GM06990 (cell line): ENCODE results near the gene CYTIP.

Source experiments
- DNase-seq: peaks from one replicate; pipeline ENCODE4 v3.0.0-alpha.2; 2011; ENCODE audit not compliant: insufficient read length; ENCODE audit errors: extremely low read depth
- H3K27me3 ChIP-seq: replicated peaks from 2 replicates; pipeline ENCODE4 v1.6.0; 2011; ENCODE audit warnings: low read length; ENCODE audit not compliant: control insufficient read depth, insufficient read depth
- H3K36me3 ChIP-seq: 2 replicates; pipeline ENCODE4 v1.5.1; 2011; ENCODE audit warnings: low read length; ENCODE audit not compliant: control insufficient read depth, insufficient read depth
- H3K4me3 ChIP-seq: replicated peaks from 2 replicates; pipeline ENCODE4 v1.5.1; 2011; ENCODE audit warnings: low read depth, mild to moderate bottlenecking, control low read depth, low read length
- TF ChIP-seq, protein P1 (sequence below): IDR thresholded peaks from 2 replicates; pipeline ENCODE4 v1.5.1; 2011; ENCODE audit warnings: low read length, control low read depth, mild to moderate bottlenecking, inconsistent platforms; ENCODE audit not compliant: insufficient read depth, poor library complexity, severe bottlenecking

The CYTIP gene

DNA sequence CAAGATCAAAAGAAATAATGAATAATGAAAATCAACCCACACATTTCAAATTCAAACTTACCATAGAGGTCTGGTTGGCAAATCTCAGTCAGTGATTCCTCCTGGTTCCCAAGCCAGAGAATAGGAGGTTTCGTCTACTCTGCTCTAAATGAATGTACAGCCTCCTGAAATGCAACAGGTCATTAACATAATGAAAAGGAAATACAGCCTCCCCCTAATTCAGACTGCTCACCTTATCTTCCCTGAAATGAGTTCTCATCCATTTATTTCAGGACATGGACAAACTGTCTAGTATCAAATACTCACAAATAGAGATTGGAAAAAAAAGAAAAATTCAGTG, 43.4 kb upstream of the CYTIP start:
- Histone ChIP-seq H3K4me3 (no peak overlapping the region), H3K27me3 (no peaks in the 10 kb centered on the region), H3K36me3 (no peaks in the 10 kb centered on the region)
- no peak for DNase-seq
- TF ChIP-seq, protein P1, sequence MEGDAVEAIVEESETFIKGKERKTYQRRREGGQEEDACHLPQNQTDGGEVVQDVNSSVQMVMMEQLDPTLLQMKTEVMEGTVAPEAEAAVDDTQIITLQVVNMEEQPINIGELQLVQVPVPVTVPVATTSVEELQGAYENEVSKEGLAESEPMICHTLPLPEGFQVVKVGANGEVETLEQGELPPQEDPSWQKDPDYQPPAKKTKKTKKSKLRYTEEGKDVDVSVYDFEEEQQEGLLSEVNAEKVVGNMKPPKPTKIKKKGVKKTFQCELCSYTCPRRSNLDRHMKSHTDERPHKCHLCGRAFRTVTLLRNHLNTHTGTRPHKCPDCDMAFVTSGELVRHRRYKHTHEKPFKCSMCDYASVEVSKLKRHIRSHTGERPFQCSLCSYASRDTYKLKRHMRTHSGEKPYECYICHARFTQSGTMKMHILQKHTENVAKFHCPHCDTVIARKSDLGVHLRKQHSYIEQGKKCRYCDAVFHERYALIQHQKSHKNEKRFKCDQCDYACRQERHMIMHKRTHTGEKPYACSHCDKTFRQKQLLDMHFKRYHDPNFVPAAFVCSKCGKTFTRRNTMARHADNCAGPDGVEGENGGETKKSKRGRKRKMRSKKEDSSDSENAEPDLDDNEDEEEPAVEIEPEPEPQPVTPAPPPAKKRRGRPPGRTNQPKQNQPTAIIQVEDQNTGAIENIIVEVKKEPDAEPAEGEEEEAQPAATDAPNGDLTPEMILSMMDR, result no peak

DNA sequence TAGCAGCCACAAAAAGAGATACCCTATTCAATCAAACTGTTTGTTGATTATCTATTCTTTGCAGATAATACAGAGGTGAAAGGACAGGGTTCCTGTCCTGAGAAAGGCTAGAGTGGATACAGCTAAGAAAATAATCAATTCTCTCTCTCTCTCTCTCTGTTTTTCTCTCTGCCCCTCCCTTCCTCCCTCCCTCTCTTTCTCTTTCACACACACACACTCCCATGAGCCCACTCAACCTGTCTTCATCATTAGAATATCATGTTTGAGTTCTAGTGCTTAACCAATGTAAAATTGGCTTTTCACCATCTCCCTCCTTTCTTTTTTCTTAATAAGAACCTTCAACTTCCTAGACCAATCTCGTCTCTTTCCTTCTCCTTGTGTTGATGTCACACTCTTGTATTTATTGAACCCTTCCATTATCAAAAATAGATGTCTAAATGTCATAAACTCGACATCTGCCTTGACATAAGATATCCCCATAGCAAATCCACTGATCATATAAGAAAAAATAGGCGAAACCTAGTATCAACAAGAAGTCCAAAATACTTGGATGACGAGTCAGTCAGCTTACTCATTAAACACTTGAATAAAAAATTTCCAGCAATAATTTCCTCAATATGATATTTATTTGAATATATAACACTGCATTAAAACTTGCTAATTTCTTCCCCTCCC, 42.8 kb upstream of the CYTIP start:
- no peak overlapping the region for H3K4me3 ChIP-seq
- no peaks in the 10 kb centered on the region for H3K27me3 ChIP-seq
- DNase-seq, result no peak
- no peaks in the 10 kb centered on the region for H3K36me3 ChIP-seq
- TF ChIP-seq, protein P1, result no peak

DNA sequence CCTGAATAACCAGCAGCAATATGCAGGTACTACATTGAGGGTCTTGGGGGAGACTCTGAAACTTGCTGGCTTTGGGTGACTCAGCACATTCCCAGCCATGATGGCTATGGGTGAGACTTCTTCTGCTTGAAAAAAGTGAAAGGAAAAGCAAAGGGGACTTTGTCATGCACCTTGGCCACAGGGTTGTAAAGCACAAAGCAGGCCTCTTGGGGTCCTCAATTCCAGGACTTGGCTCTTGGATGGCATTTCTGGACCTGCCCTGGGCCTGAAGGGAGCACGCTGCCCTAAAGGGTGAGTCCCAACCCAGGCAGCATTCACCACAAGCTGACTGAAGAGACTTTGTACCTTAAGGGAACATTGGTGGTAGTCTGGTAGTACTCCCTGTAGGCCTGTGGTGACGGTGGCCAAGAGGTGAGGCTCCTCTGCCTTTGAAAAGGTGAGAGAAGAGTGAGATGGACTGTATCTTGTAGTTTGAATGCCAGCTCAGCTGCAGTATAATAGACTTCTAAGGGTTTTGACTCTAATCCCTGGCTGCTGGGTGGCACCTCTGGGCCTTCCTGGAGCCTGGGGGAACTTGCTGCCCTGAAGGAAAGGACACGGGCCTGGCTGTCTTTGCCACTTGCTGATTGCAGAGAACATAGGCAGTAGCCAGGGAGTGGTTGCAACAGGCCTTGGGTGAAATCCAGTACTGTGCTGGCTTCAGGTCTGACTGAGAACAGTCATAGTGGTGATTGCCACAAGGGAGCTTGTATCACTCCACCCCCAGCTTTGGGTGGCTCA, 36.5 kb upstream of the CYTIP start:
- no peaks in the 10 kb centered on the region for H3K36me3 ChIP-seq
- TF ChIP-seq, protein P1, result no peak
- DNase-seq, result no peak
- H3K4me3 ChIP-seq, result no peak overlapping the region
- no peaks in the 10 kb centered on the region for H3K27me3 ChIP-seq

DNA sequence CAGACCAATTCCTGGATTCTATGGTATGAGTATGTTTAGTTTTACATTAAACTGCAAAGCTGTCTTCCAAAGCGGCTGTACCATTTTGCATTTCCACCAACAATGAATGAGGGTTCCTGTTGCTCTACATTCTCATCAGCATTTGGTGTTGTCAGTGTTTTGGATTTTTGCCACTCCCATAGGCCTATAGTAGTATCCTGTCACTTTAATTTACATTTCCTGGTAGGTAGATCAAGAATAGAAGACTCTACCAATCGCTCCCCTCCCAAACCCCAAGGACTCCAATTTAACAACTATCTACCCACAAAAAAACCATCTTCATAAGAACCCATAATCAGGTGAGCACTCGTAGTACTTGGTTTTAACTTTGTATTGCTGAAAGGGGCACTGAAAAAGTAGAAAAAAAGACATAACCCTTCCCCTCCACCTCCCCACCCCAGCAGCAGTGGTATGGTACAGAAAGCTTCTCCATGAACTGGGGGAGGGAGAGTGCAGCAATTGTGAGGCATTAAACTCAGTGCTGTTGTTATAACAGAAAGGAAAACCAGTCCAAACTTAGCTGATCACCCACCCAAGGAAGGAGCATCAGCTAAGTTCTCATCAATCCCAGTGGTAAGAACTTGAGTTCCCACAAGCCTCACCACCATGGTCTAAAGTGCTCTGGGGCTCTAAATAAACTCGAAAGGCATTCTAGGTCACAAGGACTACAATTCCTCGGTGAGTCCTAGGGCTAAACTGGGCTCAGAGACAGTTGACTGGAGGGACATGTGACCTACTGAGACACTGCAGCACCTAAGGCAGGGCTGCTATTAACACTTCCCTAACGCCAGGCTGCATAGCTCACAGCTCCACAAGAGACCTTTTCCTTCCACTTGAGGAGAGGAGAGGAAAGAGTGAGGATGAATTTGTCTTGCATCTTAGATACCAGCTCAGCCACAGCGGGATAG, 35.5 kb upstream of the CYTIP start:
- no peaks in the 10 kb centered on the region for H3K27me3 ChIP-seq
- no peak overlapping the region for H3K4me3 ChIP-seq
- TF ChIP-seq, protein P1, result no peak
- no peaks in the 10 kb centered on the region for H3K36me3 ChIP-seq
- no peak for DNase-seq

DNA sequence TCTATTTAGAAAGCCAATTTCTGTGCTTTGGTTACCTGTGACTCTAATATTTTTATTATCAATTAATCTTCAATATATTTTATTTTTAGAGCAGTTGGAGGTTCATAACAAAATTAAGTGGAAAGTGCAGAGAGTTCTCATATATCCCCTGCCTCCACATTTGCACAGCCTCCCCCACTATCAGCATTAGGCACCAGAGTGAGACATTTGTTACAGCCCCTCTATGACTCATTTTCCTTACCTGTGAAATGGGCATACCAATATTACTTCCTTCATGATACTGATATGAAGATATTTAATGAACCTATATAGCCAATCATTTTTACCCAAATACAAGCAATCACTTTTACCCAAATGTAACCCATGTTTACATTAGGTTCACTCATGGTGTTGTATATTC, 34.0 kb upstream of the CYTIP start:
- DNase-seq, result no peak
- TF ChIP-seq, protein P1, result no peak
- H3K4me3 ChIP-seq, result no peak overlapping the region

More for the DNA sequence above, 34.0 kb upstream of the CYTIP start:
- Histone ChIP-seq H3K27me3 (no peaks in the 10 kb centered on the region), H3K36me3 (no peaks in the 10 kb centered on the region)
